GM15510 (cell line): ENCODE data around the gene MRC2.

Experiments used
- POLR2A ChIP-seq: IDR thresholded peaks from 3 replicates; pipeline ENCODE4 v1.6.1; 2011; ENCODE audit warnings: borderline replicate concordance; ENCODE audit not compliant: insufficient read length; ENCODE audit errors: extremely low read depth

Gene MRC2

DNA sequence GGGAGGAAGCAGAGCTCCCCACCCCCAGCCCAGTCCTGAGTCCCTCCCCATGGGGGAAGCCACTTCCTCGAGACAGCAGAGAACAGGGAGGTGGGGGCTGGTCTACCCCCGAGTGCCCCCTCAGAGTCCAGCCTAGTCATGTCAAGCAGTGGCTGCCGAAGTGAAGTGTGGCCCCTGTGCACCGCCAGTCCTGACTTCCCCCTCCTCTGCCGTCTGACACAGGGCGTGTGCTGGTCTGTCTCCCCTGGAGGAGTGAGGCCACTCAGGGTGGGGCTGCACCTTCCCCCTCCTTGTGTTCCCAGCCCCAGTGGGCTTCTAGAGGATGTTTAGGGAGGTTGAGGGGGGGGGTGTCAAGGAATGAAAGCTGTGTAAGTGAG, 46.9 kb downstream of the MRC2 start:
- TF ChIP-seq POLR2A, result no peak

DNA sequence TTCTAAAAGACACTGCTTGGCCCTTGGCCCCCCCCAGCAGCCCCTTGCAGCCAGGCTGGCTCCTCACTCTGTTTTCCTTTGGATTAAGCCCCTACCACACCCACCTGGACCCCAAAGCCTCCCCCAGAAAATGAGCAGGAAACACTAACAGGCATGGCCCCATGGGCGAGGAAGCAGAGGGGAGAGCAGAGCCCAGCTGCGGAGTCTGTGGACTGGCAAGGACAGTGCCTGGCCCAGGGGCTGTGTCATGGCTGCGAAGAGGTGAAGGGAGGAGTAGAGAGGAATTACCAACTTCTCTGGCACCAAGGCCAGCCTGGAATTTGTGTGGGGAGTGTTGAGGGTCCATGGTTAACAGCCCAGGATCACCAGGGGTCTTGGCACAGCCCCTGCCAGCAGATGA, 47.4 kb downstream of the MRC2 start:
- no peak for TF ChIP-seq POLR2A

DNA sequence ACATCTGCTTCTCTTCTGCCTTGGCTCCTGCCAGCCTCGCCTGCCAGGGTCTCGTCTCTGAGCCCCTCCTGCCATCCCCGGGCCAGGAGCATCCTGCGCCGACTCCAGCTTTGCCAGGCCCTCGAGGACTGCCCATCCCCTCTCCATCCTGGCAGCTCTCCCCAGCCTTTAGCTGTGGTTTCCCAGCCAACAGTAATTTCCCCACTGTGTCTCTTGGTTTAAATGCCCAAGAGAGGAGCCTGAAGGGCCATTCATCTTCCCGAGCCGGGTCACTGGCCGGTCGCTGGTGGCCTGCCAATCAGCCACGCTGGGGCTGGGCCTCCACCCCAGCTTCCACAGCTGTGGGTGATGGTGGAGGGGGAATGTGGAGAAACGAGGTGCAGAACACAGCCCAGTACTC, 47.8 kb downstream of the MRC2 start:
- no peak for TF ChIP-seq POLR2A

DNA sequence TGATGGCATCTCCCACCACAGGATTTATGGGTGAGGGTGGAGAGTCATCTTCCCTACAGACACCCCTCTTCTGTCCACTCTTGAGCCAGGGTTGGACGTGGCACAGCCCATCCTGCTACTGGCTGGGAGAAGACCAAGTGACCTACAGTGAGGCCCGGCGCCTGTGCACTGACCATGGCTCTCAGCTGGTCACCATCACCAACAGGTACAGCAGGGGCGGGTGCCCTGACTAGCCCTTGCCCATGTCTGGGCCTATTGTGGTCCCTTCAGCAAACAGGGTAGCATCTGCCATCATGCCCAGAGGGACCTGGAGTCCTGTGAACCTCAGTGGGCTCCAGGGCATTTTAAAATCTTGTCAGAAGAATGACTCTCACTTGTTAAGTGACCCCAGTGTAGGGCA, 48.2 kb downstream of the MRC2 start:
- no peak for TF ChIP-seq POLR2A

DNA sequence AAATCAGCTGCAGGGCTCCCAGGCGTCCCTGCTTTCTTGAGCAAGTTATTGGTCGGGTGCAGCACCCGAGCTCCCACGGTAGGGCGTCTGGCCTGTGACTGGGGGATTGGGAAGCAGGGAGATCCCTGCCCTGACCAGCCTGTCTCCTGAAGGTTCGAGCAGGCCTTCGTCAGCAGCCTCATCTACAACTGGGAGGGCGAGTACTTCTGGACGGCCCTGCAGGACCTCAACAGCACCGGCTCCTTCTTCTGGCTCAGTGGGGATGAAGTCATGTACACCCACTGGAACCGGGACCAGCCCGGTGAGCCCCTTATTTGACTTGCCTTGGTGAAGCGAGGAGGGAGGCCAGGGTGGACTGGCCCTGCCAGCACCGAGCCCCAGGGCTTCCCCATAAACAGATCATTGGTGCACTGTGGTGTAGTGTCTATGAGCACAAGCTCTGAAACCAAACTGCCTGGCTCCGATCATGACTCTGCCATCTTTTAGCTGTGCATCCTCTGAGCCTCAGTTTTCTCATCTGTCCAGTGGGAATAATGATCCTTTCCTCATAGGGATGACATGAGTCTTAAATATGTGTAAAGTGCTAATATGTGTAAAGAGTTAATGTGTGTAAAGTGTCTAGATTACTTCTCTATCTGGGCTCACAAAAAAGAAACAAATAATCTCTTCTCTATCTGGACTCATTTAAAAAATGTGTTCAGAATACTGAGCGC, 48.9 kb downstream of the MRC2 start:
- TF ChIP-seq POLR2A, result no peak

DNA sequence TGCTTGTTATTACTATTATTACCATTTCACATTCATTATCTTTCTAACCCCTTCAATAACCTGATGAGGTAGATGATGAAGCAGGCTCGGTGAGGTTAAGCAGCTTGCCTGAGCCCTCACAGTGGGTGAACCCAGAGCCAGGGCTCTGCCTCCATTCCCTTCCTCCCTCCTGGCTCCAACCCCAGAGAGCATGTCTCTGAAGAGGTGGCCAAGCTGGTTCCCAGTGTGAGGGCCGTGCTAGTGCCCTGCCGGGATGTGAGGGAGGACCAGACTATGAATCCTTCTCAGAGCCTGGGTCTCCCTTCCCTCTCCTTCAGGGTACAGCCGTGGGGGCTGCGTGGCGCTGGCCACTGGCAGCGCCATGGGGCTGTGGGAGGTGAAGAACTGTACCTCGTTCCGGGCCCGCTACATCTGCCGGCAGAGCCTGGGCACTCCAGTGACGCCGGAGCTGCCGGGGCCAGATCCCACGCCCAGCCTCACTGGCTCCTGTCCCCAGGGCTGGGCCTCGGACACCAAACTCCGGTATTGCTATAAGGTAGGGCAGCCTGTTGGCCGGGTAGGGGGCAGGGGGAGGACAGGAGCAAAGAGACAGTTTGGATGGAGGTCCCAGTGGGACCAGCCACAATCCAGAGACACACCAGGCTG, 49.6 kb downstream of the MRC2 start:
- no peak for TF ChIP-seq POLR2A

DNA sequence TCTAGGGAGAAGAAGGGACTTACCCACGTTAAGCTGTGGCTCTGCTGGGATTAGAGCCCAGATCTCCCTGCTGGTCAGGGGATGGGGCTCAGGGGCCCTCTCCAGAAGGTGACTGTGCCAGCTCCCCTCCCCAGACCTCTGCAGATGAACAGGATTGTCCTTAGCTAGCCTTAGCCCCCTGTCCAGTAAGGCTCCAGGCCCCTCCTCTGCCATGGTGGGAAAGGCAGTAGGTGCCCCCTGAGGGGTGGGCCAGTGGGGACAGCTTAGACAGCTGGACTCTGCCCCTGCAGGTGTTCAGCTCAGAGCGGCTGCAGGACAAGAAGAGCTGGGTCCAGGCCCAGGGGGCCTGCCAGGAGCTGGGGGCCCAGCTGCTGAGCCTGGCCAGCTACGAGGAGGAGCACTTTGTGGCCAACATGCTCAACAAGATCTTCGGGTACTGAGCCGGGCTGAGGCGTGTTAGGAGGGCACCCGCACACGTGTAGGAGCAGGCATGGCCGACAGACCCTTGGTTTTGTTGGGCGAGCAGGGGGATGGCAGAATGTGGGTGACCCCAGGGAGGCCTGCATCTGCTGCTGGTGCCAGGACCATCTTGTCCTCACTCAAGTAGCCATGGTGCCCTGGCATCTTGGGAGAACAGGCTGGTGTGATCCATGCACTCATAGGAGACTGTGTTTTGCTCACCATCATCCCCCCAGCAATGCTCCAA, 50.9 kb downstream of the MRC2 start:
- TF ChIP-seq POLR2A, result no peak

DNA sequence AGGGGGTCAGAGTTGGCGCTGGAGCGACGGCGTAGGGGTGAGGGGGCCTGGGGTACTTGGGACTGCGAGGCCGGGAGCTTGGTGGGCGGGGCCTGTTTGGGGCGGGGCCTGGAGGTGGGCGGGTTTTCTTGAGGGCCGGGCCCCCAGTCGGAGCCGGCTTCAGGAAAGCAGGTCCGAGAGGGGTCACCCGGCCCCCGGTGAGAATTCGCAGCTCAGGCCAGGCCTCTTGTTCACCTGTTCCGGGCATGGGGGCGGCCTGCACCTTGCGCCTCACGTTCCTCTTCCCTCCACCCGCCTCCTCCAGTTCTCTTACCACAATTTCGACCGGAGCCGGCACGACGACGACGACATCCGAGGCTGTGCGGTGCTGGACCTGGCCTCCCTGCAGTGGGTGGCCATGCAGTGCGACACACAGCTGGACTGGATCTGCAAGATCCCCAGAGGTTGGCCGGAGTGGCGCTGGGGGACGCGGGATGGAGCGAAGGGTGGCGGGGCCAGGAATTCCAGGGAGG, 52.5 kb downstream of the MRC2 start:
- TF ChIP-seq POLR2A, result no peak

DNA sequence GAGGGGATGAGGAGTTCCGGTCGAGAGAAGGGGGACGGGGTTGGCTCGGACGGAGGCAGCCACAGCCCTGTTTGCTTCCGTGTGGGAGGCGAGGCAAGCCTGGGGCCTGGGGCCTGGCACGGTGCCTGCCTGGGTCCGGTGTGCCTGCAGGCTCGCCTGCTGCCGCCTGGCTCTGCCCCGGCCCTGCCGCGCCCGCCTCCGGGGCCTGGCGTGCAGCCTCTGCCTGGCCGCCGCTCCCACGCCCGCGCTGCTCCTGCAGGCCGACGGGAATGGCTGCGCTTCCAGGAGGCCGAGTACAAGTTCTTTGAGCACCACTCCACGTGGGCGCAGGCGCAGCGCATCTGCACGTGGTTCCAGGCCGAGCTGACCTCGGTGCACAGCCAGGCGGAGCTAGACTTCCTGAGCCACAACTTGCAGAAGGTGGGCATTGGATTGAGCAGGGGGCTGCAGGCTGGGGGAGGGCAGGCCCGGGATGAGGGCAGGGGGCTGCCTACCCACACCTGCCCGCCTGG, 53.1 kb downstream of the MRC2 start:
- no peak for TF ChIP-seq POLR2A

DNA sequence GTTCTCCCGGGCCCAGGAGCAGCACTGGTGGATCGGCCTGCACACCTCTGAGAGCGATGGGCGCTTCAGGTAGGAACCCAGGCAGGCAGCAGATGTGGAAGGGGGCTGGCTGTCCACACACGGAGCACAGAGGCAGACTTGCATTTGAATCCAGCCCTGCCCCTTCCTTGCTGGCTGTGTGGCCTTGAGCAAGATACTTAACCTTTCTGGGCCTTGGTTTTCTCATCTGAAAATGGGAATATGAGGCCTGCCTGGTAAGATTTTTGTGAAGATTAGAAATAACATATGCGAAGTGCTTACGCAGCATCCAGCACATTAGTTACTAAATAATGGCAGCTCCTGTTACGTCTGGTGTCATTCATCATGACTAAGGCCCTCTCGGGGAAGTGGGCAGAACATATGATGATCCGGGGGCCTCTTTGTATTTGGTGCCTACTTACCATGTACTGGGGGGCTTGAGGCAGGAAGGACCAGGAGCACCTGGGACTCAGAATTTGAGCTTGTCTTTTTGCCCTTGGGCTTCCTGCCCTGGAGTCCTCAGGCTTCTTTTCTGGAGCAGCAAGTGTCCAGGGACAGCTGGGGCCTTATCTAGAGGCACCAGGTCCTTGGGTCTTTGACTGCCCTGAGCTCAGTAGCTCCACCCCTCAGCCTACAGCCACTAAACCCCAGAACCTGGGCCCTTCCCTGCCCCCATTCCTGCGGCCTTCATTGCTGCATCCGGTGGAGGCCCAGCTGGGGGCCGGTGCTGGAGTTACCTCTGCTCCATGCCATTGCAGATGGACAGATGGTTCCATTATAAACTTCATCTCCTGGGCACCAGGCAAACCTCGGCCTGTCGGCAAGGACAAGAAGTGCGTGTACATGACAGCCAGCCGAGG, 53.8 kb downstream of the MRC2 start:
- TF ChIP-seq POLR2A, result no peak

DNA sequence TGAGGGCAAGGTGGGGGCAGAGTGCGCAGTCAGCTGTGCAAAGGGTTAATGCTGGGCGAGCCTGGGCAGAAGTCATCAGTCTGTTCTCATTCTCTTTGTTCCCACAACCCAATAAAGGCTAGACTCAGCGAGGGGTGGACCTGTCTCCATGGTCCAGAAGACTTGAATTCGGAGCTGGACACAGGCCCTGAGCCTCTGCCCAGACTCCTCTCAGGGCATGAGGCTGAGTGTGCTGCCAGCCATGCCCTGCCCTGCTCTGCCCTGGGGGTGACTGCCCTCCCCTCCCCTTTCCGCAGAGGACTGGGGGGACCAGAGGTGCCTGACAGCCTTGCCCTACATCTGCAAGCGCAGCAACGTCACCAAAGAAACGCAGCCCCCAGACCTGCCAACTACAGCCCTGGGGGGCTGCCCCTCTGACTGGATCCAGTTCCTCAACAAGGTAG, 54.5 kb downstream of the MRC2 start:
- no peak for TF ChIP-seq POLR2A

DNA sequence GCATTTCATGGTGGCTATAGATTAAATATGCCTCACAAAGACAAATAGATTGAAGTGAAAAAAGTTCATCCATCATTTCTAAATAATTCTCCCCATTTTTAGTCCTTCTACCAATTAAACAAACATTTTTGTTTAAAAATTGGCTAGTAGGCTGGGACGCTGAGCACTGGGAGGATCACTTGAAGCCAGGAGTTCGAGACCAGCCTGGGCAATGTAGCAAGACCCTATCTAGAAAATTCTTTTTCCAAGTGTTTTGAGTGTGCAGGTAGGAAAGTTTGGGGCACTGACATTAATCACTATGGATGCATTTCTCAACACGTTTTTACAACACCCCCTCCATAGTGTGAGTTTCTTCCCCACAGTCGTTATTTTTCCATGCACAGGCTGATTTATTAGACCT, 56.7 kb downstream of the MRC2 start:
- no peak for TF ChIP-seq POLR2A

DNA sequence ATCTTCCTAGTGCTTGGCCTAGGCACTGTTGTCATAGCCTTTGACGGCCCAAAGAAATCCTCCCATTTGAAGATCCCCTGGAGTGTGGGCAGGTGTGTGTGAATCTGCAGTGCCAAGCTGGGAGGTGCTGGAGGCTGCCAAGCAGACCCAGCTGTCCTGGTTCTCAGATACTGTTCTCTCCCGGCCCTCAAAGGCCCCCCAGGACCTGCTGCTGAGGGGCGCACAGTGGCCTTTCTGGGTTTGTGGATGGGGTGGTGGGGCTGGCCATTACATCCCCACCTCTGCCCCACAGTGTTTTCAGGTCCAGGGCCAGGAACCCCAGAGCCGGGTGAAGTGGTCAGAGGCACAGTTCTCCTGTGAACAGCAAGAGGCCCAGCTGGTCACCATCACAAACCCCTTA, 60.5 kb downstream of the MRC2 start:
- no peak for TF ChIP-seq POLR2A

DNA sequence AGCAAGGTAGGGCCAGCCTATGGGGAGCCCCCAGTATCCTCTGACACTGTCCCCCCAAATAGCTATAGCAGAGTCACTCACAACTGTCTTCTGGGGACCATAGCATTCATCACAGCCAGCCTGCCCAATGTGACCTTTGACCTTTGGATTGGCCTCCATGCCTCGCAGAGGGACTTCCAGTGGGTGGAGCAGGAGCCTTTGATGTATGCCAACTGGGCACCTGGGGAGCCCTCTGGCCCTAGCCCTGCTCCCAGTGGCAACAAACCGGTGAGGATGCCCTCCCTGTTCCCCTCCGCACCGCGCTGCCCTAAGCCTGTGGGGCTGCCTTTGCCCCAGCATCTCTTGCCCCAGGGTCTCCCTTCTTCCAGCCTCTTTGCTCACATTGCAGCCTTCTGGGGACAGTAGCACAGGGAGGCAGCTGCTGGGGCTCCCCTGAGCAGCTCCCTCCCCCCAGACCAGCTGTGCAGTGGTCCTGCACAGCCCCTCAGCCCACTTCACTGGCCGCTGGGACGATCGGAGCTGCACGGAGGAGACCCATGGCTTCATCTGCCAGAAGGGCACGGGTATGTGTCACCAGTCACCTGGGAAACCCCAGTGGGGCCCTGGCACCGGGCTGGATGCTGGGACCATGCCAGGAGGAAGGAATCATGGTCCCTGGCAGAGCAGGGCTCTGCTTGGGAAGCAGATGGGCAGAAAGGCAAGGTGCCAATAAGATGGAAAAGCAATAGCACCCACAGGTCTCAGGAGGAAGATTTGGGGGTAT, 61.1 kb downstream of the MRC2 start:
- TF ChIP-seq POLR2A, result no peak

DNA sequence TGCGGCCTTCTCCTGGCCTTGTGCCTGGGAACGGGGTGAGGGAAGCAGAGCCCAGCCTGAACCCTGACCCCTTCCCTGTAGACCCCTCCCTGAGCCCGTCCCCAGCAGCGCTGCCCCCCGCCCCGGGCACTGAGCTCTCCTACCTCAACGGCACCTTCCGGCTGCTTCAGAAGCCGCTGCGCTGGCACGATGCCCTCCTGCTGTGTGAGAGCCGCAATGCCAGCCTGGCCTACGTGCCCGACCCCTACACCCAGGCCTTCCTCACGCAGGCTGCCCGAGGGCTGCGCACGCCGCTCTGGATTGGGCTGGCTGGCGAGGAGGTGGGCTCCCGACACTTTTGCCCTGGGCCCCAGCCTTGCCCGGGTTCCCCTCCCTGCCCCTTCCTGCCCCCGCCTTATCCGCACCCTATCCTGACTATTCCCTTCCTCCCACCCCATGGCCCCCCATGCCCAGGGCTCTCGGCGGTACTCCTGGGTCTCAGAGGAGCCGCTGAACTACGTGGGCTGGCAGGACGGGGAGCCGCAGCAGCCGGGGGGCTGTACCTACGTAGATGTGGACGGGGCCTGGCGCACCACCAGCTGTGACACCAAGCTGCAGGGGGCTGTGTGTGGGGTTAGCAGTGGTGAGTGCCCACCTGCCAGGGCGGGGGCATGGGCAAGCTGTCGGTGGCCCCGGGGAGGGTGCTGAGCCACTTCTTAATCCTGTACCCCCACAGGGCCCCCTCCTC, 62.1 kb downstream of the MRC2 start:
- TF ChIP-seq POLR2A, result no peak
